Ectodermal cell (in vitro differentiated cells): Measurements from ENCODE around the gene CFDP1.

Experiments
- H3K27ac ChIP-seq: 2 replicates; pipeline ENCODE4 v1.7.0; 2013; ENCODE audit warnings: mild to moderate bottlenecking, low read depth, low read length; ENCODE audit not compliant: insufficient read depth, poor library complexity, severe bottlenecking
- H3K27me3 ChIP-seq: 2 replicates; pipeline ENCODE4 v1.7.0; 2013; ENCODE audit warnings: mild to moderate bottlenecking, low read length; ENCODE audit not compliant: insufficient read depth, control insufficient read depth, poor library complexity, severe bottlenecking
- H3K36me3 ChIP-seq: one replicate; pipeline ENCODE4 v1.7.0; 2013; ENCODE audit warnings: low read length; ENCODE audit not compliant: control insufficient read depth, insufficient read depth
- H3K4me1 ChIP-seq: one replicate; pipeline ENCODE4 v1.7.0; 2013; ENCODE audit warnings: low read length; ENCODE audit not compliant: control insufficient read depth, insufficient read depth
- H3K4me3 ChIP-seq: 2 replicates; pipeline ENCODE4 v1.7.0; 2013; ENCODE audit warnings: low read depth, low read length, control low read depth; ENCODE audit not compliant: insufficient read depth
- H3K9me3 ChIP-seq: 2 replicates; pipeline ENCODE4 v1.7.0; 2013; ENCODE audit warnings: mild to moderate bottlenecking, low read length, moderate library complexity; ENCODE audit not compliant: control insufficient read depth
- WGBS, 2 experiments: methylation state at CpG; one replicate each; pipeline ENCODE4 v1.1.7; 2013; ENCODE audit warnings: missing lambda C conversion rate in 2 of 2; 5-methylcytosine and 5-hydroxymethylcytosine counted together

CFDP1 gene

GRCh38 chr16:75248142-75248535 is 185.2 kb downstream of the CFDP1 start:
- Histone ChIP-seq H3K4me3 (no peak overlapping the region), H3K27ac (no peak overlapping the region), H3K4me1 (peaks cover 59% of the 10 kb centered on the region), H3K9me3 (no peaks in the 10 kb centered on the region), H3K27me3 (peaks cover 8% of the 10 kb centered on the region), H3K36me3 (no peaks in the 10 kb centered on the region)
- 88 to 92% methylated on average over 13 of the region's 13 CpGs for WGBS, 2 experiments

GRCh38 chr16:75247249-75247648 is 186.1 kb downstream of the CFDP1 start:
- H3K27ac ChIP-seq: no peak overlapping the region

GRCh38 chr16:75246504-75247205 is 186.6 kb downstream of the CFDP1 start:
- Histone ChIP-seq H3K27ac (peak overlapping the region; percentile 19), H3K9me3 (no peaks in the 10 kb centered on the region), H3K4me1 (peaks cover 45% of the 10 kb centered on the region), H3K36me3 (peaks cover 10% of the 10 kb centered on the region), H3K4me3 (no peak overlapping the region), H3K27me3 (peaks cover 8% of the 10 kb centered on the region)
- WGBS, 2 experiments: 92 to 93% methylated on average over 12 of the region's 12 CpGs

More at GRCh38 chr16:75247249-75247648, 186.1 kb downstream of the CFDP1 start:
- 91 to 93% methylated on average over 13 of the region's 13 CpGs for WGBS, 2 experiments
- peaks cover 8% of the 10 kb centered on the region for H3K27me3 ChIP-seq
- peaks cover 50% of the 10 kb centered on the region for H3K4me1 ChIP-seq
- H3K36me3 ChIP-seq: peaks cover 5% of the 10 kb centered on the region
- H3K9me3 ChIP-seq: no peaks in the 10 kb centered on the region
- H3K4me3 ChIP-seq: no peak overlapping the region

GRCh38 chr16:75244844-75245758 is 188.2 kb downstream of the CFDP1 start:
- Histone ChIP-seq H3K36me3 (peaks cover 14% of the 10 kb centered on the region), H3K4me3 (no peak overlapping the region), H3K27me3 (peaks cover 2% of the 10 kb centered on the region), H3K9me3 (no peaks in the 10 kb centered on the region), H3K27ac (peak overlapping the region; percentile 84), H3K4me1 (peaks cover 40% of the 10 kb centered on the region)
- 44 to 54% methylated on average over 25 of the region's 25 CpGs for WGBS, 2 experiments

- H3K27ac ChIP-seq: peak overlapping the region; percentile 84
- H3K27me3 ChIP-seq: no peaks in the 10 kb centered on the region
- WGBS, 2 experiments: 95% methylated on average over 7 of the region's 7 CpGs
- no peak overlapping the region for H3K4me3 ChIP-seq
- H3K4me1 ChIP-seq: peaks cover 36% of the 10 kb centered on the region
- no peaks in the 10 kb centered on the region for H3K9me3 ChIP-seq
- peaks cover 14% of the 10 kb centered on the region for H3K36me3 ChIP-seq
Measured at GRCh38 chr16:75244225-75244809, 189.0 kb downstream of the CFDP1 start.
